SH-SY5Y (cell line): ENCODE data around the gene C19orf73.

Source experiments
- GATA2 ChIP-seq: IDR thresholded peaks from 2 replicates; pipeline ENCODE4 v1.6.1; 2011; ENCODE audit warnings: mild to moderate bottlenecking, low read depth, low read length
- GATA3 ChIP-seq: IDR thresholded peaks from 2 replicates; pipeline ENCODE4 v1.6.1; 2011; ENCODE audit warnings: low read depth, mild to moderate bottlenecking, low read length, moderate library complexity

- TF ChIP-seq GATA3 (no peak), GATA2 (no peak)
Observed at GRCh38 chr19:49102303-49102702, 16.6 kb downstream of the C19orf73 start.
